DND-41 (cell line): Measurements from ENCODE around the gene HIP1.

ENCODE experiments used
- CTCF ChIP-seq: IDR thresholded peaks from 2 replicates; pipeline ENCODE4 v1.5.1; 2012; ENCODE audit warnings: borderline replicate concordance, low read length, moderate library complexity, mild to moderate bottlenecking; ENCODE audit not compliant: poor library complexity, severe bottlenecking; ENCODE audit errors: extremely low read depth
- EZH2 ChIP-seq: IDR thresholded peaks from 3 replicates; pipeline ENCODE4 v1.6.1; 2012; ENCODE audit warnings: borderline replicate concordance, low read depth, mild to moderate bottlenecking, moderate library complexity, low read length, inconsistent platforms; ENCODE audit not compliant: severe bottlenecking

DNA sequence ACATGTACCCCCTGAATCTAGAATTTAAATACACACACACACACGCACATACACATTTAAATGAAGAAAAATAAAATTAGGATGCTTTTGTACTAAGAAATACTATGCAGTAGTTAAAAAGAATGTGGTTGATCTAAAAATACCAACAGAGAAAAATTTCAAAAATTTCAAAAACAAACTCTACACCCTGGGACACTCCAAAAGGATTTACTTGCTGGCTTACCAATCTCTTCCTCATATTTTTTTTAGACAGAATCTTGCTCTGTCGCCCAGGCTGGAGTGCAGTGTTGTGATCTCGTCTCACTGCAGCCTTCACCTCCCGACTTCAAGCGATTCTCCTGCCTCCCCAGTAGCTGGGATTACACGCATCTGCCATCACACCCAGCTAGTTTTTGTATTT lies 80.9 kb downstream of the HIP1 start:
- TF ChIP-seq CTCF (no peak), EZH2 (no peak)
